H1 (cell line): Measurements from ENCODE around the gene KCNN4. TPM values are rescaled to one million over a fixed set of nuclear protein-coding genes. Genes with fewer than 3 reads are reported as not detected.

ENCODE experiments used
- CTCF ChIA-PET: fragments of 300-600 bp; sonication (Branson Sonifier 250); formaldehyde crosslinking; loops from one replicate; lab custom pipeline; 2021; ENCODE audit not compliant: partially characterized antibody; lab: Charles Lee
- POLR2A ChIA-PET: fragments of 300-600 bp; sonication (Branson Sonifier 250); formaldehyde crosslinking; loops from one replicate; lab custom pipeline; 2021; ENCODE audit warnings: inconsistent platforms; ENCODE audit not compliant: partially characterized antibody; lab: Charles Lee
- DNase-seq, 2 experiments: peaks; one replicate each; pipeline versions ENCODE4 v3.0.0 to v3.0.0-alpha.2; 2010 to 2022; ENCODE audit warnings: low spot score in 2 of 2, low read depth in 1 of 2, mixed read lengths in 1 of 2
- FAIRE-seq: peaks from 2 replicates; lab custom pipeline; 2011; peaks lifted over from hg19 to GRCh38; lab: Jason Lieb, UNC
- H2AFZ ChIP-seq: 2 replicates; pipeline ENCODE4 v1.8.1; 2012; ENCODE audit warnings: low read length, inconsistent platforms
- H2AK5ac ChIP-seq: 2 replicates; pipeline ENCODE4 v1.6.1; 2013; ENCODE audit warnings: low read depth, low read length
- H2BK120ac ChIP-seq: replicated peaks from 2 replicates; pipeline ENCODE3; 2013; ENCODE audit warnings: low read depth, low read length, inconsistent platforms
- H2BK12ac ChIP-seq: 2 replicates; pipeline ENCODE4 v1.6.1; 2013; ENCODE audit warnings: low read depth, low read length
- H2BK15ac ChIP-seq: 2 replicates; pipeline ENCODE4 v1.6.1; 2013; ENCODE audit warnings: low read length
- H2BK20ac ChIP-seq: 2 replicates; pipeline ENCODE4 v1.6.1; 2013; ENCODE audit warnings: low read length
- H2BK5ac ChIP-seq: 2 replicates; pipeline ENCODE4 v1.6.1; 2013; ENCODE audit warnings: low read depth, low read length
- H3K14ac ChIP-seq: 2 replicates; pipeline ENCODE4 v1.6.1; 2013; ENCODE audit warnings: inconsistent platforms; ENCODE audit not compliant: insufficient read length
- H3K18ac ChIP-seq: 2 replicates; pipeline ENCODE4 v1.6.1; 2013; ENCODE audit warnings: low read length; ENCODE audit errors: extremely low read depth
- H3K23ac ChIP-seq: 2 replicates; pipeline ENCODE4 v1.6.1; 2013; ENCODE audit warnings: inconsistent platforms; ENCODE audit not compliant: insufficient read length
- H3K23me2 ChIP-seq: 2 replicates; pipeline ENCODE4 v1.6.1; 2013; ENCODE audit warnings: low read depth, low read length
- H3K27ac ChIP-seq: 2 replicates; pipeline ENCODE4 v1.6.1; 2011; ENCODE audit warnings: low read depth, low read length, inconsistent platforms
- H3K27me3 ChIP-seq, 4 experiments: replicated peaks in 1 of 4; 1 replicate in 1 of 4; 2 replicates in 3 of 4; pipeline versions ENCODE4 v1.6.1 to v1.8.1; 2011 to 2013; ENCODE audit warnings: low read length in 3 of 4, mild to moderate bottlenecking in 3 of 4, inconsistent platforms in 2 of 4, mixed read lengths in 2 of 4, moderate library complexity in 1 of 4; ENCODE audit not compliant: control insufficient read depth in 3 of 4, insufficient read depth in 3 of 4; ENCODE audit errors: extremely low read depth in 1 of 4
- H3K36me3 ChIP-seq, 4 experiments: 2 replicates each; pipeline versions ENCODE4 v1.6.1 to v1.8.1; 2011 to 2013; ENCODE audit warnings: mild to moderate bottlenecking in 4 of 4, low read length in 3 of 4, moderate library complexity in 2 of 4, control low read depth in 1 of 4, inconsistent platforms in 1 of 4; ENCODE audit not compliant: insufficient read depth in 4 of 4, control insufficient read depth in 2 of 4
- H3K4ac ChIP-seq: replicated peaks from 2 replicates; pipeline ENCODE3; 2013; ENCODE audit warnings: low read length, low read depth, mixed read lengths, inconsistent platforms; ENCODE audit not compliant: insufficient read length
- H3K4me1 ChIP-seq, 4 experiments: replicated peaks in 1 of 4; 1 replicate in 1 of 4; 2 replicates in 3 of 4; pipeline versions ENCODE4 v1.6.1 to v1.8.1; 2011 to 2013; ENCODE audit warnings: low read length in 3 of 4, inconsistent platforms in 2 of 4, mixed read lengths in 1 of 4; ENCODE audit not compliant: insufficient read depth in 4 of 4, control insufficient read depth in 3 of 4
- H3K4me2 ChIP-seq, 2 experiments: 2 replicates each; pipeline versions ENCODE4 v1.6.1 to v1.8.1; 2011 to 2013; ENCODE audit warnings: low read depth in 2 of 2, low read length in 2 of 2, control low read depth in 1 of 2, inconsistent platforms in 1 of 2, mild to moderate bottlenecking in 1 of 2; ENCODE audit not compliant: insufficient read depth in 1 of 2
- H3K4me3 ChIP-seq, 4 experiments: fragments of 200-600, 300-600 bp in 1 of 4; sonication (generic), shearing (Covaris generic), sonication (Bioruptor Twin) in 1 of 4; 2 replicates each; pipeline versions ENCODE4 v1.5.1 to v1.8.1; 2011 to 2016; ENCODE audit warnings: low read length in 4 of 4, low read depth in 3 of 4, control low read depth in 2 of 4, inconsistent platforms in 2 of 4, mild to moderate bottlenecking in 2 of 4, mixed read lengths in 1 of 4, moderate library complexity in 1 of 4; ENCODE audit not compliant: insufficient read depth in 2 of 4; ENCODE audit errors: extremely low read depth in 1 of 4
- H3K56ac ChIP-seq: replicated peaks from 2 replicates; pipeline ENCODE3; 2013; ENCODE audit warnings: low read depth, mild to moderate bottlenecking, mixed read lengths, low read length, inconsistent platforms; ENCODE audit not compliant: insufficient read length
- H3K79me1 ChIP-seq: 2 replicates; pipeline ENCODE4 v1.6.1; 2013; ENCODE audit warnings: low read depth, low read length, control low read depth
- H3K79me2 ChIP-seq, 2 experiments: 2 replicates each; pipeline versions ENCODE4 v1.6.1 to v1.8.1; 2012 to 2013; ENCODE audit warnings: low read length in 2 of 2, mild to moderate bottlenecking in 2 of 2, inconsistent platforms in 1 of 2; ENCODE audit not compliant: insufficient read depth in 2 of 2, control insufficient read depth in 1 of 2
- H3K9ac ChIP-seq, 4 experiments: replicated peaks in 1 of 4; 1 replicate in 1 of 4; 2 replicates in 3 of 4; pipeline versions ENCODE4 v1.6.1 to v1.8.1; 2011 to 2013; ENCODE audit warnings: low read depth in 3 of 4, low read length in 3 of 4, control low read depth in 2 of 4, mild to moderate bottlenecking in 2 of 4, moderate library complexity in 2 of 4, inconsistent platforms in 1 of 4; ENCODE audit errors: extremely low read depth in 1 of 4
- H3K9me3 ChIP-seq, 2 experiments: 2 replicates each; pipeline versions ENCODE4 v1.6.1 to v1.8.1; 2012 to 2013; ENCODE audit warnings: mild to moderate bottlenecking in 2 of 2, moderate library complexity in 2 of 2, control low read depth in 1 of 2, inconsistent platforms in 1 of 2, low read depth in 1 of 2, low read length in 1 of 2, mixed read lengths in 1 of 2; ENCODE audit not compliant: insufficient read depth in 2 of 2
- H4K20me1 ChIP-seq, 2 experiments: replicated peaks in 1 of 2; 2 replicates each; pipeline versions ENCODE3 to v1.8.1; 2011 to 2013; ENCODE audit warnings: inconsistent platforms in 2 of 2, low read length in 2 of 2, mild to moderate bottlenecking in 1 of 2; ENCODE audit not compliant: insufficient read depth in 2 of 2, control insufficient read depth in 1 of 2
- H4K5ac ChIP-seq: 2 replicates; pipeline ENCODE4 v1.6.1; 2013; ENCODE audit warnings: low read length, low read depth, mixed read lengths, inconsistent platforms; ENCODE audit not compliant: insufficient read length
- H4K8ac ChIP-seq: 2 replicates; pipeline ENCODE4 v1.8.0; 2013; ENCODE audit warnings: mild to moderate bottlenecking, moderate library complexity, low read length, inconsistent platforms; ENCODE audit not compliant: insufficient read depth; ENCODE audit errors: extremely low read depth
- H4K91ac ChIP-seq: replicated peaks from 2 replicates; pipeline ENCODE3; 2013; ENCODE audit warnings: low read length, mixed read lengths, inconsistent platforms; ENCODE audit not compliant: insufficient read length
- GABPA ChIP-seq: IDR thresholded peaks from 2 replicates; pipeline ENCODE4 v1.6.1; 2011; ENCODE audit warnings: mild to moderate bottlenecking, low read length, moderate library complexity, borderline replicate concordance; ENCODE audit not compliant: insufficient read depth
- KDM5A ChIP-seq: fragments of 200-600 bp; IDR thresholded peaks from 2 replicates; pipeline ENCODE4 v1.7.1; 2012; ENCODE audit warnings: mild to moderate bottlenecking, low read length, inconsistent platforms, mixed read lengths
- POLR2A ChIP-seq, 2 experiments: IDR thresholded peaks; 1 replicate in 1 of 2; 2 replicates in 1 of 2; pipeline ENCODE4 v1.6.1; 2011; ENCODE audit warnings: low read depth in 2 of 2, low read length in 2 of 2, mild to moderate bottlenecking in 2 of 2; ENCODE audit errors: control extremely low read depth in 1 of 2
- ZNF274 ChIP-seq: IDR thresholded peaks from 2 replicates; pipeline ENCODE4 v1.7.0; 2012; ENCODE audit warnings: low read length, borderline replicate concordance; ENCODE audit errors: extremely low read depth
- WGBS, 2 experiments: shearing (Covaris generic) in 1 of 2; methylation state at CpG; one replicate each; pipeline versions ENCODE4 v1.1.6 to v1.1.7; 2013 to 2015; ENCODE audit warnings: low lambda C conversion rate in 2 of 2, mixed read lengths in 2 of 2, inconsistent platforms in 1 of 2, low coverage in 1 of 2, missing lambda C conversion rate in 1 of 2; ENCODE audit not compliant: insufficient replicate concordance in 2 of 2, insufficient coverage in 1 of 2, insufficient read length in 1 of 2; ENCODE audit errors: extremely low coverage in 1 of 2, missing lambda C conversion rate in 1 of 2; 5-methylcytosine and 5-hydroxymethylcytosine counted together
- polyA plus RNA-seq, 7 experiments: library from polyadenylated mRNA; depleted of rRNA in 3 of 7; stranded (reverse) in 5 of 7; unstranded in 2 of 7; fragments of >200 nt in 5 of 7; fragments of 200-250 nt in 2 of 7; gene quantifications; 1 replicate in 5 of 7; 2 replicates in 1 of 7; 4 replicates in 1 of 7; pipeline versions ENCODE4 v1.2.1 to v1.2.3, GENCODE V29; 2011 to 2013; ENCODE audit warnings: missing spikeins in 2 of 7, mixed read lengths in 2 of 7
- total RNA-seq: library from RNA; stranded (reverse); fragmentation: NEBNext Ultra II Directional; extraction: Animal tissue kit (Norgen Biotek cat#: 25700); gene quantifications from 2 replicates; pipeline ENCODE4 v1.2.1, GENCODE V29; 2021
- TF ChIP-seq, protein P1 (sequence below): IDR thresholded peaks from 2 replicates; pipeline ENCODE4 v1.6.1; 2012; ENCODE audit warnings: low read length, inconsistent platforms

The KCNN4 gene
- total and polyA plus RNA-seq, 2 of the 8 experiments (the other 6 are each of a cell fraction or from before 2014, with no cell fraction given), result 0.78 to 1.5 TPM

DNA sequence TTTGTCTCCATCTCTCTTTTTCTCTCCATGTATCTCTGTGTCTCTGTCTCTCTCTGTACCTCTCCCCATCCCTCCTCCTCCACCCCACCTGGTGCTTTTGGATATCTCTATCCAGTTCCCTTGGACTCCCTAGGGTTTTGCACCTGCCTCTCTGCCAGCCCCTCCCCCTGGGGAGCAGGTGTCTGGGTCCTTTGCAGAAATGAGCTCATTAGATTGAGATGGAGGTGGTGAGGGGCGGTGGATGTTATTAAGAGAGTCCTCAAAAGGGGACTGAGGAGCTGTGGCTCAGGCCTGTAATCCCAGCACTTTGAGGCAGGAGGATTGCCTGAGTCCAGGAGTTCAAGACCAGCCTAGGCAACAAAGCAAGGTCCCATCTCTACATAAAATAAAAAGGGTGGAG lies 2.1 kb downstream of the KCNN4 start:
- Histone ChIP-seq H4K8ac (no peak overlapping the region), H4K91ac (no peak overlapping the region), H2AK5ac (no peak overlapping the region), H3K18ac (no peak overlapping the region), H3K36me3 (no peaks in the 10 kb centered on the region), H2BK12ac (no peak overlapping the region), H3K14ac (no peak overlapping the region), H3K27me3 (peaks cover 2 to 13% (median 11%) of the 10 kb centered on the region in 4 experiments; a peak in 6 of 7 replicates), H3K27ac (no peak overlapping the region), H2BK15ac (no peak overlapping the region), H3K9ac (no peak overlapping the region), H4K5ac (no peak overlapping the region), H2BK20ac (no peak overlapping the region), H3K56ac (no peak overlapping the region), H3K79me2 (no peaks in the 10 kb centered on the region), H4K20me1 (peaks cover 0 to 4% of the 10 kb centered on the region in 2 experiments), H3K79me1 (no peaks in the 10 kb centered on the region; the same call in 1 of the 2 replicates), H3K9me3 (no peaks in the 10 kb centered on the region), H2BK120ac (no peak overlapping the region), H3K4me1 (peaks cover under 1 to 14% (median 9%) of the 10 kb centered on the region in 4 experiments), H3K4me3 (no peak overlapping the region), H2BK5ac (no peak overlapping the region), H2AFZ (no peak overlapping the region), H3K23me2 (peaks cover 11% of the 10 kb centered on the region), H3K4ac (no peak overlapping the region), H3K4me2 (no peak overlapping the region), H3K23ac (no peak overlapping the region)
- DNase-seq (no peak), FAIRE-seq (no peak)
- CTCF ChIA-PET, result interaction anchor here (0.6 to 37.0 kb wide), 5 partner anchors 22 to 117 kb away, joined by 3 to 703 read pairs (median 3); partner anchors contain the start of gene SMG9
- TF ChIP-seq KDM5A, result no peak
- no peak for TF ChIP-seq GABPA
- no peak for TF ChIP-seq ZNF274
- no peak for TF ChIP-seq POLR2A (IDR thresholded peaks at IDR 0.05; ENCODE audit: control extremely low read depth in 1 of 2, low read depth in 2 of 2, low read length in 2 of 2)
- TF ChIP-seq, protein P1, sequence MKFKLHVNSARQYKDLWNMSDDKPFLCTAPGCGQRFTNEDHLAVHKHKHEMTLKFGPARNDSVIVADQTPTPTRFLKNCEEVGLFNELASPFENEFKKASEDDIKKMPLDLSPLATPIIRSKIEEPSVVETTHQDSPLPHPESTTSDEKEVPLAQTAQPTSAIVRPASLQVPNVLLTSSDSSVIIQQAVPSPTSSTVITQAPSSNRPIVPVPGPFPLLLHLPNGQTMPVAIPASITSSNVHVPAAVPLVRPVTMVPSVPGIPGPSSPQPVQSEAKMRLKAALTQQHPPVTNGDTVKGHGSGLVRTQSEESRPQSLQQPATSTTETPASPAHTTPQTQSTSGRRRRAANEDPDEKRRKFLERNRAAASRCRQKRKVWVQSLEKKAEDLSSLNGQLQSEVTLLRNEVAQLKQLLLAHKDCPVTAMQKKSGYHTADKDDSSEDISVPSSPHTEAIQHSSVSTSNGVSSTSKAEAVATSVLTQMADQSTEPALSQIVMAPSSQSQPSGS, result no peak
- POLR2A ChIA-PET, result interaction anchor here (0.7 to 5.3 kb wide), 4 partner anchors 14 to 1491 kb away, joined by 3 to 23 read pairs (median 3); partner anchors contain the start of gene SMG9
- whole genome bisulfite sequencing, 2 experiments, result 85% methylated on average over 1 of the region's 1 CpG; no CpG with 5 or more reads in 1 of the 2 experiments
